H1 (cell line): Measurements from ENCODE around the gene APOL6. TPM values are rescaled to one million over a fixed set of nuclear protein-coding genes. Genes with fewer than 3 reads are reported as not detected.

Experiments used
- CTCF ChIA-PET: fragments of 300-600 bp; sonication (Branson Sonifier 250); formaldehyde crosslinking; loops from one replicate; lab custom pipeline; 2021; ENCODE audit not compliant: partially characterized antibody; lab: Charles Lee
- POLR2A ChIA-PET: fragments of 300-600 bp; sonication (Branson Sonifier 250); formaldehyde crosslinking; loops from one replicate; lab custom pipeline; 2021; ENCODE audit warnings: inconsistent platforms; ENCODE audit not compliant: partially characterized antibody; lab: Charles Lee
- DNase-seq, 2 experiments: peaks; one replicate each; pipeline versions ENCODE4 v3.0.0 to v3.0.0-alpha.2; 2010 to 2022; ENCODE audit warnings: low spot score in 2 of 2, low read depth in 1 of 2, mixed read lengths in 1 of 2
- FAIRE-seq: peaks from 2 replicates; lab custom pipeline; 2011; peaks lifted over from hg19 to GRCh38; lab: Jason Lieb, UNC
- H2AFZ ChIP-seq: 2 replicates; pipeline ENCODE4 v1.8.1; 2012; ENCODE audit warnings: low read length, inconsistent platforms
- H2AK5ac ChIP-seq: 2 replicates; pipeline ENCODE4 v1.6.1; 2013; ENCODE audit warnings: low read depth, low read length
- H2BK120ac ChIP-seq: replicated peaks from 2 replicates; pipeline ENCODE3; 2013; ENCODE audit warnings: low read depth, low read length, inconsistent platforms
- H2BK12ac ChIP-seq: 2 replicates; pipeline ENCODE4 v1.6.1; 2013; ENCODE audit warnings: low read depth, low read length
- H2BK15ac ChIP-seq: 2 replicates; pipeline ENCODE4 v1.6.1; 2013; ENCODE audit warnings: low read length
- H2BK20ac ChIP-seq: 2 replicates; pipeline ENCODE4 v1.6.1; 2013; ENCODE audit warnings: low read length
- H2BK5ac ChIP-seq: 2 replicates; pipeline ENCODE4 v1.6.1; 2013; ENCODE audit warnings: low read depth, low read length
- H3K14ac ChIP-seq: 2 replicates; pipeline ENCODE4 v1.6.1; 2013; ENCODE audit warnings: inconsistent platforms; ENCODE audit not compliant: insufficient read length
- H3K18ac ChIP-seq: 2 replicates; pipeline ENCODE4 v1.6.1; 2013; ENCODE audit warnings: low read length; ENCODE audit errors: extremely low read depth
- H3K23ac ChIP-seq: 2 replicates; pipeline ENCODE4 v1.6.1; 2013; ENCODE audit warnings: inconsistent platforms; ENCODE audit not compliant: insufficient read length
- H3K23me2 ChIP-seq: 2 replicates; pipeline ENCODE4 v1.6.1; 2013; ENCODE audit warnings: low read depth, low read length
- H3K27ac ChIP-seq: 2 replicates; pipeline ENCODE4 v1.6.1; 2011; ENCODE audit warnings: low read depth, low read length, inconsistent platforms
- H3K27me3 ChIP-seq, 4 experiments: replicated peaks in 1 of 4; 1 replicate in 1 of 4; 2 replicates in 3 of 4; pipeline versions ENCODE4 v1.6.1 to v1.8.1; 2011 to 2013; ENCODE audit warnings: low read length in 3 of 4, mild to moderate bottlenecking in 3 of 4, inconsistent platforms in 2 of 4, mixed read lengths in 2 of 4, moderate library complexity in 1 of 4; ENCODE audit not compliant: control insufficient read depth in 3 of 4, insufficient read depth in 3 of 4; ENCODE audit errors: extremely low read depth in 1 of 4
- H3K36me3 ChIP-seq, 4 experiments: 2 replicates each; pipeline versions ENCODE4 v1.6.1 to v1.8.1; 2011 to 2013; ENCODE audit warnings: mild to moderate bottlenecking in 4 of 4, low read length in 3 of 4, moderate library complexity in 2 of 4, control low read depth in 1 of 4, inconsistent platforms in 1 of 4; ENCODE audit not compliant: insufficient read depth in 4 of 4, control insufficient read depth in 2 of 4
- H3K4ac ChIP-seq: replicated peaks from 2 replicates; pipeline ENCODE3; 2013; ENCODE audit warnings: low read length, low read depth, mixed read lengths, inconsistent platforms; ENCODE audit not compliant: insufficient read length
- H3K4me1 ChIP-seq, 4 experiments: replicated peaks in 1 of 4; 1 replicate in 1 of 4; 2 replicates in 3 of 4; pipeline versions ENCODE4 v1.6.1 to v1.8.1; 2011 to 2013; ENCODE audit warnings: low read length in 3 of 4, inconsistent platforms in 2 of 4, mixed read lengths in 1 of 4; ENCODE audit not compliant: insufficient read depth in 4 of 4, control insufficient read depth in 3 of 4
- H3K4me2 ChIP-seq, 2 experiments: 2 replicates each; pipeline versions ENCODE4 v1.6.1 to v1.8.1; 2011 to 2013; ENCODE audit warnings: low read depth in 2 of 2, low read length in 2 of 2, control low read depth in 1 of 2, inconsistent platforms in 1 of 2, mild to moderate bottlenecking in 1 of 2; ENCODE audit not compliant: insufficient read depth in 1 of 2
- H3K4me3 ChIP-seq, 4 experiments: fragments of 200-600, 300-600 bp in 1 of 4; sonication (generic), shearing (Covaris generic), sonication (Bioruptor Twin) in 1 of 4; 2 replicates each; pipeline versions ENCODE4 v1.5.1 to v1.8.1; 2011 to 2016; ENCODE audit warnings: low read length in 4 of 4, low read depth in 3 of 4, control low read depth in 2 of 4, inconsistent platforms in 2 of 4, mild to moderate bottlenecking in 2 of 4, mixed read lengths in 1 of 4, moderate library complexity in 1 of 4; ENCODE audit not compliant: insufficient read depth in 2 of 4; ENCODE audit errors: extremely low read depth in 1 of 4
- H3K56ac ChIP-seq: replicated peaks from 2 replicates; pipeline ENCODE3; 2013; ENCODE audit warnings: low read depth, mild to moderate bottlenecking, mixed read lengths, low read length, inconsistent platforms; ENCODE audit not compliant: insufficient read length
- H3K79me1 ChIP-seq: 2 replicates; pipeline ENCODE4 v1.6.1; 2013; ENCODE audit warnings: low read depth, low read length, control low read depth
- H3K79me2 ChIP-seq, 2 experiments: 2 replicates each; pipeline versions ENCODE4 v1.6.1 to v1.8.1; 2012 to 2013; ENCODE audit warnings: low read length in 2 of 2, mild to moderate bottlenecking in 2 of 2, inconsistent platforms in 1 of 2; ENCODE audit not compliant: insufficient read depth in 2 of 2, control insufficient read depth in 1 of 2
- H3K9ac ChIP-seq, 4 experiments: replicated peaks in 1 of 4; 1 replicate in 1 of 4; 2 replicates in 3 of 4; pipeline versions ENCODE4 v1.6.1 to v1.8.1; 2011 to 2013; ENCODE audit warnings: low read depth in 3 of 4, low read length in 3 of 4, control low read depth in 2 of 4, mild to moderate bottlenecking in 2 of 4, moderate library complexity in 2 of 4, inconsistent platforms in 1 of 4; ENCODE audit errors: extremely low read depth in 1 of 4
- H3K9me3 ChIP-seq, 2 experiments: 2 replicates each; pipeline versions ENCODE4 v1.6.1 to v1.8.1; 2012 to 2013; ENCODE audit warnings: mild to moderate bottlenecking in 2 of 2, moderate library complexity in 2 of 2, control low read depth in 1 of 2, inconsistent platforms in 1 of 2, low read depth in 1 of 2, low read length in 1 of 2, mixed read lengths in 1 of 2; ENCODE audit not compliant: insufficient read depth in 2 of 2
- H4K20me1 ChIP-seq, 2 experiments: replicated peaks in 1 of 2; 2 replicates each; pipeline versions ENCODE3 to v1.8.1; 2011 to 2013; ENCODE audit warnings: inconsistent platforms in 2 of 2, low read length in 2 of 2, mild to moderate bottlenecking in 1 of 2; ENCODE audit not compliant: insufficient read depth in 2 of 2, control insufficient read depth in 1 of 2
- H4K5ac ChIP-seq: 2 replicates; pipeline ENCODE4 v1.6.1; 2013; ENCODE audit warnings: low read length, low read depth, mixed read lengths, inconsistent platforms; ENCODE audit not compliant: insufficient read length
- H4K8ac ChIP-seq: 2 replicates; pipeline ENCODE4 v1.8.0; 2013; ENCODE audit warnings: mild to moderate bottlenecking, moderate library complexity, low read length, inconsistent platforms; ENCODE audit not compliant: insufficient read depth; ENCODE audit errors: extremely low read depth
- H4K91ac ChIP-seq: replicated peaks from 2 replicates; pipeline ENCODE3; 2013; ENCODE audit warnings: low read length, mixed read lengths, inconsistent platforms; ENCODE audit not compliant: insufficient read length
- JUND ChIP-seq: IDR thresholded peaks from 2 replicates; pipeline ENCODE4 v1.6.1; 2011; ENCODE audit warnings: mild to moderate bottlenecking, improper control_type of control experiment, low read length
- SIN3A ChIP-seq, 2 experiments: IDR thresholded peaks in 1 of 2; conservative IDR thresholded peaks in 1 of 2; 2 replicates each; pipeline ENCODE4 v1.6.1; 2011 to 2012; ENCODE audit warnings: low read length in 2 of 2, improper control_type of control experiment in 1 of 2, low read depth in 1 of 2, mild to moderate bottlenecking in 1 of 2
- TEAD4 ChIP-seq: IDR thresholded peaks from 2 replicates; pipeline ENCODE4 v1.6.1; 2012; ENCODE audit warnings: low read depth, low read length, inconsistent platforms, mixed read lengths
- WGBS, 2 experiments: shearing (Covaris generic) in 1 of 2; methylation state at CpG; one replicate each; pipeline versions ENCODE4 v1.1.6 to v1.1.7; 2013 to 2015; ENCODE audit warnings: low lambda C conversion rate in 2 of 2, mixed read lengths in 2 of 2, inconsistent platforms in 1 of 2, low coverage in 1 of 2, missing lambda C conversion rate in 1 of 2; ENCODE audit not compliant: insufficient replicate concordance in 2 of 2, insufficient coverage in 1 of 2, insufficient read length in 1 of 2; ENCODE audit errors: extremely low coverage in 1 of 2, missing lambda C conversion rate in 1 of 2; 5-methylcytosine and 5-hydroxymethylcytosine counted together
- polyA plus RNA-seq, 7 experiments: library from polyadenylated mRNA; depleted of rRNA in 3 of 7; stranded (reverse) in 5 of 7; unstranded in 2 of 7; fragments of >200 nt in 5 of 7; fragments of 200-250 nt in 2 of 7; gene quantifications; 1 replicate in 5 of 7; 2 replicates in 1 of 7; 4 replicates in 1 of 7; pipeline versions ENCODE4 v1.2.1 to v1.2.3, GENCODE V29; 2011 to 2013; ENCODE audit warnings: missing spikeins in 2 of 7, mixed read lengths in 2 of 7
- total RNA-seq: library from RNA; stranded (reverse); fragmentation: NEBNext Ultra II Directional; extraction: Animal tissue kit (Norgen Biotek cat#: 25700); gene quantifications from 2 replicates; pipeline ENCODE4 v1.2.1, GENCODE V29; 2021

The APOL6 gene
- total and polyA plus RNA-seq, 2 of the 8 experiments (the other 6 are each of a cell fraction or from before 2014, with no cell fraction given): 0.06 to 0.13 TPM

DNA sequence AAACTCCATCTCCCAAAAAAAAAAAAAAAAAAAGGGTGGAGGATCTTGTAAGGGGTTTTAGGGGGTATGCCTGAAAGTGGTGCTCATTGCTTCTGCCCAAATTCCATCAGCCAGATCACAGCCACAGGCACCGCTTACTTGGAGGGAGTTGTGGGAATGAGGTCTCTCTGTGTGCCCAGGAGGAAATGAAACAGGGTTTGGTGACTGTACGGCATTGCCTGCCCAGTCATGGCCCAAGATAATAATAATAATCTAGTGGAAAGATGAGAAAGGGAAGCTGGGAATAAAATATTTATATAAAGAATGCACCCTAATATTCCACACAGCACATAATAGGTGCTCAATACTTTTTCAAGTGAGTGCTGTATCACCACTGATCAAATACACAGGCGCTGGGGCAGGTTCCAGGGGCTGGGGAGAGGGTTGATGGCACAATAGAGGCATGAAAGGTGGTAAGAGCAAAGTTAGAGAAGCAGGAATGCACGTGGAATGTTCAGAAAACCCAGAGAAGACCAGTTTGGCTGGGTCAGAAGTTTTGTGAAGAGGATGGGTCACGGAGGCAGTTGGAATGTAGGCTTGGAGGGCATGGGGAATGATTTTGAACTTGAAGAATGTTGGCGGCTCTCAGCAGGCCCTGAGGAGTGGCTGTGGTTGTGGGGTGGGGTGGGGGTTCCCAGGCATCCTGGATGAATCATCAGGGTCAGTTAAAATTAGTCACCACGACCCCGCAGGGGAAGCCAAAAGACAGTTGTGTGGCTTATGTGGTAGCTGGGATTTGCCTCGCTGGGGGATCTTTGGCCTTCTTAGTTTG, 18.6 kb upstream of the APOL6 start:
- DNase-seq: peak in 1 of 2 experiments; percentile 60
- Histone ChIP-seq H3K23ac (no peak overlapping the region), H2BK12ac (no peak overlapping the region), H3K18ac (peak overlapping the region; percentile 81; the same call in 1 of the 2 replicates), H3K36me3 (no peaks in the 10 kb centered on the region; a peak in 1 of 8 replicates), H4K91ac (peak overlapping the region; percentile 78), H3K79me1 (no peaks in the 10 kb centered on the region), H3K23me2 (peaks cover 9% of the 10 kb centered on the region), H2AFZ (no peak overlapping the region), H3K9ac (no peak overlapping the region), H3K4me3 (no peak overlapping the region), H4K8ac (no peak overlapping the region), H3K27ac (no peak overlapping the region), H4K5ac (no peak overlapping the region), H2BK15ac (no peak overlapping the region; the same call in 1 of the 2 replicates), H3K14ac (no peak overlapping the region), H3K4me2 (no peak overlapping the region), H3K79me2 (no peaks in the 10 kb centered on the region), H3K4ac (no peak overlapping the region), H2BK120ac (no peak overlapping the region), H3K27me3 (peaks cover 0 to 2% (median 0%) of the 10 kb centered on the region in 4 experiments; a peak in 1 of 7 replicates), H3K56ac (no peak overlapping the region), H3K4me1 (peaks cover 0 to 18% (median 7%) of the 10 kb centered on the region in 4 experiments; a peak in 6 of 7 replicates), H2BK5ac (peak overlapping the region; percentile 75; the same call in 1 of the 2 replicates), H3K9me3 (no peaks in the 10 kb centered on the region), H4K20me1 (peaks cover 0 to 3% of the 10 kb centered on the region in 2 experiments)
- ChIA-PET CTCF (interaction anchor here (0.6 to 4.1 kb wide), 8 partner anchors 11 to 495 kb away, joined by 3 to 30 read pairs (median 10); no protein-coding TSS in a partner anchor), POLR2A (interaction anchor here (1.0 kb wide), 2 partner anchors 11 to 167 kb away, joined by 3 read pairs; no protein-coding TSS in a partner anchor)
- no peak for FAIRE-seq
- WGBS, 2 experiments: 57% methylated on average over 9 of the region's 9 CpGs; no CpG with 5 or more reads in 1 of the 2 experiments
- TF ChIP-seq SIN3A (conservative IDR thresholded peaks at IDR 0.05 in 1 of 2, IDR thresholded peaks at IDR 0.05 in 1 of 2; ENCODE audit: low read depth in 1 of 2, low read length in 2 of 2): no peak
- TF ChIP-seq TEAD4: peak; percentile 71
- peak; percentile 75; the same call in 1 of the 2 replicates for TF ChIP-seq JUND
- TF ChIP-seq, all 59 proteins: peak for 2
- Histone ChIP-seq H2AK5ac (no peak overlapping the region), H2BK20ac (no peak overlapping the region; the same call in 1 of the 2 replicates)
